ENCODE measurements around the gene IL1R2.

Gene IL1R2

DNA sequence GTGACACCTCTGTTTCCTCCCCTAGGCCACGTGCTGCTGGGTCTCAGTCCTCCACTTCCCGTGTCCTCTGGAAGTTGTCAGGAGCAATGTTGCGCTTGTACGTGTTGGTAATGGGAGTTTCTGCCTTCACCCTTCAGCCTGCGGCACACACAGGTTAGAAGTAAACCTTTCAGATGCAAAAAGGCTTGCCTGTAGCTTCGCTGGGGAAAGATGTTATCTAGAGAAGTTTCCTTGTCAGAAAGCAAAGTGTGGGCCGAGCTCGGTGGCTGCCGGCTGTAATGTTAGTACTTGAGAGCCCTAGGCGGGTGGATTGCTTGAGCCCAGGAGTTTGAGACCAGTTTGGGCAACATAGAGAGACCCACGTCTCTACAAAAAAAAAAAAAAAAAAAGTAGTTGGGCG, 16.7 kb downstream of the IL1R2 start (continued):
- TF ChIP-seq ZNF274 (IDR thresholded peaks at IDR 0.05; ENCODE audit: low read length), result no peak
- no peak for TF ChIP-seq ZNF274 (tag by site-specific recombination; IDR thresholded peaks at IDR 0.05; ENCODE audit: borderline replicate concordance)
- no peak for TF ChIP-seq MZF1 (tag by site-specific recombination; IDR thresholded peaks at IDR 0.05; ENCODE audit: borderline replicate concordance)
- no peak for TF ChIP-seq ZNF48 (tag by site-specific recombination; IDR thresholded peaks at IDR 0.05)
- TF ChIP-seq OVOL3 (tag by site-specific recombination; IDR thresholded peaks at IDR 0.05), result no peak
- no peak for TF ChIP-seq HOXD13 (CRISPR knock-in tag; IDR thresholded peaks at IDR 0.05; ENCODE audit: borderline replicate concordance)
- TF ChIP-seq ZNF704 (tag by site-specific recombination; IDR thresholded peaks at IDR 0.05), result no peak
- TF ChIP-seq ZNF555 (tag by site-specific recombination; conservative IDR thresholded peaks at IDR 0.05), result no peak
- no peak for TF ChIP-seq SETDB1 (IDR thresholded peaks at IDR 0.05; ENCODE audit: insufficient read length, low read length)

GRCh38 chr2:102009557-102009956, 17.8 kb downstream of the IL1R2 start:
- no peaks in the 10 kb centered on the region for H3K9me3 ChIP-seq (ENCODE audit: control insufficient read depth, insufficient read depth, low read depth, low read length)
- H3K36me3 ChIP-seq (ENCODE audit: control insufficient read depth in 2 of 2, insufficient read depth in 1 of 2, low read length in 2 of 2), result no peaks in the 10 kb centered on the region
- H3K4me3 ChIP-seq (ENCODE audit: low read depth, low read length), result no peak overlapping the region
- ChIA-PET POLR2A (no interaction called here), CTCF (interaction anchor here (1.0 to 5.0 kb wide), 2 partner anchors 10 to 797 kb away, joined by 3 to 26 read pairs; no protein-coding TSS in a partner anchor)
- no peaks in the 10 kb centered on the region for H3K4me1 ChIP-seq (ENCODE audit: control insufficient read depth, insufficient read depth, low read length)
- H3K27ac ChIP-seq (ENCODE audit: extremely low read depth, low read depth, low read length), result no peak overlapping the region
- no peak for TF ChIP-seq ZNF701 (tag by site-specific recombination; IDR thresholded peaks at IDR 0.05)
- TF ChIP-seq SCRT1 (tag by site-specific recombination; IDR thresholded peaks at IDR 0.05; ENCODE audit: borderline replicate concordance), result no peak
- TF ChIP-seq, protein P1, sequence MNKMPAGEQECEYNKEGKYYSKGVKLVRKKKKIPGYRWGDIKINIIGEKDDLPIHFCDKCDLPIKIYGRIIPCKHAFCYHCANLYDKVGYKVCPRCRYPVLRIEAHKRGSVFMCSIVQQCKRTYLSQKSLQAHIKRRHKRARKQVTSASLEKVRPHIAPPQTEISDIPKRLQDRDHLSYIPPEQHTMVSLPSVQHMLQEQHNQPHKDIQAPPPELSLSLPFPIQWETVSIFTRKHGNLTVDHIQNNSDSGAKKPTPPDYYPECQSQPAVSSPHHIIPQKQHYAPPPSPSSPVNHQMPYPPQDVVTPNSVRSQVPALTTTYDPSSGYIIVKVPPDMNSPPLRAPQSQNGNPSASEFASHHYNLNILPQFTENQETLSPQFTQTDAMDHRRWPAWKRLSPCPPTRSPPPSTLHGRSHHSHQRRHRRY (tag by site-specific recombination; IDR thresholded peaks at IDR 0.05), result no peak
- no peak for TF ChIP-seq ZNF654 (tag by site-specific recombination; IDR thresholded peaks at IDR 0.05; ENCODE audit: low read depth)
- TF ChIP-seq GFI1B (tag by site-specific recombination; IDR thresholded peaks at IDR 0.05), result no peak
- no peak for TF ChIP-seq HIC1 (tag by site-specific recombination; IDR thresholded peaks at IDR 0.05)
- no peak for TF ChIP-seq ZNF549 (tag by site-specific recombination; IDR thresholded peaks at IDR 0.05)
- no peak for TF ChIP-seq ZNF423 (tag by site-specific recombination; IDR thresholded peaks at IDR 0.05)
- TF ChIP-seq ZSCAN23 (tag by site-specific recombination; IDR thresholded peaks at IDR 0.05), result no peak
- TF ChIP-seq ZNF785 (tag by site-specific recombination; IDR thresholded peaks at IDR 0.05), result no peak
- TF ChIP-seq ZNF37A (tag by site-specific recombination; IDR thresholded peaks at IDR 0.05), result no peak
- no peak for TF ChIP-seq IKZF3 (tag by site-specific recombination; IDR thresholded peaks at IDR 0.05)
- TF ChIP-seq OSR2 (tag by site-specific recombination; IDR thresholded peaks at IDR 0.05), result no peak
- TF ChIP-seq ZNF341 (tag by site-specific recombination; IDR thresholded peaks at IDR 0.05; ENCODE audit: low read depth), result no peak
- TF ChIP-seq ATF2 (tag by site-specific recombination; IDR thresholded peaks at IDR 0.05; ENCODE audit: low read depth), result no peak

Measured in HEK293 (cell line).